B cell (primary cell): Measurements from ENCODE around the gene ABCA6. TPM values are rescaled to one million over a fixed set of nuclear protein-coding genes. Genes with fewer than 3 reads are reported as not detected.

Experiments
- ATAC-seq: fragments of 200-7000 bp; cut with Tn5 transposase; one replicate; pipeline ENCODE4 v1.10.0; 2021; ENCODE audit warnings: low read depth, mild to moderate bottlenecking, moderate number of reproducible peaks, moderate library complexity
- CTCF ChIA-PET: fragments of 350-600 bp; sonication (Branson Sonifier 250); formaldehyde crosslinking; loops from one replicate; lab custom pipeline; 2021; ENCODE audit warnings: antibody characterized with exemption, inconsistent platforms; lab: Charles Lee
- POLR2A ChIA-PET: fragments of 350-600 bp; sonication (Branson Sonifier 250); formaldehyde crosslinking; loops from one replicate; lab custom pipeline; 2021; ENCODE audit warnings: antibody characterized with exemption; lab: Charles Lee
- DNase-seq: peaks from one replicate; pipeline ENCODE4 v3.0.0; 2013
- H2AFZ ChIP-seq: 2 replicates; pipeline ENCODE4 v1.6.1; 2012; ENCODE audit warnings: mild to moderate bottlenecking, low read depth, low read length; ENCODE audit not compliant: insufficient read depth, poor library complexity, severe bottlenecking
- H3K27ac ChIP-seq, 2 donors: 1 replicate in 1 of 2; 2 replicates in 1 of 2; pipeline ENCODE4 v1.5.1; 2012 to 2013; ENCODE audit warnings: low read length in 2 of 2, mild to moderate bottlenecking in 2 of 2, moderate library complexity in 1 of 2
- H3K27me3 ChIP-seq, 4 experiments: fragments of 200-600 bp in 1 of 4; sonication (generic) in 1 of 4; replicated peaks in 1 of 4; 1 replicate in 2 of 4; 2 replicates in 2 of 4; pipeline versions ENCODE4 v1.6.1 to v1.7.0; 2013 to 2016; ENCODE audit warnings: low read length in 3 of 4, mild to moderate bottlenecking in 2 of 4, mixed read lengths in 1 of 4, moderate library complexity in 1 of 4; ENCODE audit not compliant: insufficient read depth in 4 of 4, control insufficient read depth in 3 of 4; ENCODE audit errors: control extremely low read depth in 1 of 4
- H3K36me3 ChIP-seq, 2 experiments: replicated peaks in 1 of 2; 1 replicate in 1 of 2; 2 replicates in 1 of 2; pipeline versions ENCODE4 v1.6.1 to v1.7.1; 2013; ENCODE audit warnings: low read length in 1 of 2; ENCODE audit not compliant: insufficient read depth in 2 of 2, control insufficient read depth in 1 of 2; ENCODE audit errors: control extremely low read depth in 1 of 2, extremely low read depth in 1 of 2
- H3K4me1 ChIP-seq, 2 donors: fragments of 200-600 bp in 1 of 2; sonication (generic) in 1 of 2; 1 replicate in 1 of 2; 2 replicates in 1 of 2; pipeline versions ENCODE4 v1.5.1 to v1.6.1; 2013 to 2017; ENCODE audit warnings: low read length in 2 of 2; ENCODE audit not compliant: control insufficient read depth in 2 of 2, insufficient read depth in 2 of 2
- H3K4me2 ChIP-seq: replicated peaks from 2 replicates; pipeline ENCODE3; 2012; ENCODE audit warnings: mild to moderate bottlenecking, low read depth, low read length; ENCODE audit not compliant: poor library complexity, severe bottlenecking
- H3K4me3 ChIP-seq, 5 experiments: fragments of 200-600 bp in 1 of 5; sonication (generic) in 1 of 5; 1 replicate in 3 of 5; 2 replicates in 2 of 5; pipeline versions ENCODE4 v1.5.1 to v1.7.0; 2011 to 2016; ENCODE audit warnings: low read length in 4 of 5, mild to moderate bottlenecking in 4 of 5, low read depth in 2 of 5, control low read depth in 1 of 5, moderate library complexity in 1 of 5; ENCODE audit not compliant: insufficient read depth in 1 of 5; ENCODE audit errors: control extremely low read depth in 1 of 5, extremely low read depth in 1 of 5
- H3K79me2 ChIP-seq: fragments of 200-600 bp; sonication (generic); one replicate; pipeline ENCODE4 v1.6.0; 2016; ENCODE audit warnings: low read length; ENCODE audit not compliant: control insufficient read depth, insufficient read depth
- H3K9ac ChIP-seq: fragments of 200-600 bp; sonication (generic); 2 replicates; pipeline ENCODE4 v1.6.1; 2017; ENCODE audit warnings: mild to moderate bottlenecking, low read length, moderate library complexity
- H3K9me3 ChIP-seq, 3 donors: one replicate each; pipeline versions ENCODE4 v1.6.1 to v1.7.1; 2013; ENCODE audit warnings: low read length in 2 of 3; ENCODE audit not compliant: control insufficient read depth in 2 of 3, insufficient read depth in 1 of 3; ENCODE audit errors: control extremely low read depth in 1 of 3
- H4K20me1 ChIP-seq: 2 replicates; pipeline ENCODE4 v1.6.0; 2012; ENCODE audit warnings: mild to moderate bottlenecking, low read length; ENCODE audit not compliant: insufficient read depth, control insufficient read depth, poor library complexity, severe bottlenecking
- H3K27ac Mint-ChIP-seq: one replicate; pipeline ENCODE4 v1.8.0; 2021; ENCODE audit warnings: mixed read lengths
- H3K27me3 Mint-ChIP-seq: one replicate; pipeline ENCODE4 v1.8.0; 2021; ENCODE audit warnings: mixed read lengths
- H3K4me1 Mint-ChIP-seq: one replicate; pipeline ENCODE4 v1.8.0; 2021; ENCODE audit warnings: mixed read lengths
- H3K4me3 Mint-ChIP-seq: one replicate; pipeline ENCODE4 v1.8.0; 2021; ENCODE audit warnings: mixed read lengths
- H3K9me3 Mint-ChIP-seq: one replicate; pipeline ENCODE4 v1.8.0; 2022; ENCODE audit warnings: mixed read lengths; ENCODE audit not compliant: insufficient read depth
- CTCF ChIP-seq: fragments of 200-600 bp; IDR thresholded peaks from one replicate; pipeline ENCODE4 v1.8.0; 2022; ENCODE audit warnings: antibody characterized with exemption, mild to moderate bottlenecking
- EZH2 ChIP-seq: IDR thresholded peaks from 2 replicates; pipeline ENCODE4 v1.6.1; 2012; ENCODE audit warnings: borderline replicate concordance, low read depth, mild to moderate bottlenecking, moderate library complexity, low read length; ENCODE audit not compliant: insufficient read depth, poor library complexity, severe bottlenecking
- WGBS: methylation state at CpG from one replicate; pipeline ENCODE4 v1.1.5; 2013; ENCODE audit warnings: missing lambda C conversion rate; ENCODE audit not compliant: insufficient coverage; 5-methylcytosine and 5-hydroxymethylcytosine counted together
- intact Hi-C: fragments of 100-400 bp; cut with micrococcal nuclease; formaldehyde crosslinking; loops from one replicate; pipeline ENCODE4 v1.10.0; 2022
- polyA plus RNA-seq: library from polyadenylated mRNA; depleted of rRNA; stranded (reverse); fragments of >200 nt; gene quantifications from 2 replicates; pipeline ENCODE4 v1.2.3, GENCODE V29; 2012
- total RNA-seq, 2 donors: library from RNA; stranded (reverse); fragments of 120-200 nt in 1 of 2; gene quantifications; 1 replicate in 1 of 2; 2 replicates in 1 of 2; pipeline versions ENCODE4 v1.2.3 to v1.2.4, GENCODE V29; 2013 to 2022

The ABCA6 gene
- total and polyA plus RNA-seq, 2 donors (not counting 1 experiment from before 2014, with no cell fraction given) = 0.18 to 1.4 TPM

GRCh38 chr17:69069226-69069750, 72.4 kb downstream of the ABCA6 start:
- ATAC-seq (no peak), DNase-seq (no peak)
- H2AFZ ChIP-seq = no peak overlapping the region
- no peaks in the 10 kb centered on the region for H3K27me3 ChIP-seq
- H3K4me3 ChIP-seq = no peak overlapping the region
- ChIA-PET CTCF (interaction anchor here (0.7 kb wide), 1 partner anchor 81 kb away, joined by 3 read pairs; no protein-coding TSS in a partner anchor), POLR2A (no interaction called here)
- H3K4me1 ChIP-seq = peaks cover 18 to 21% of the 10 kb centered on the region in 2 donors
- H3K4me2 ChIP-seq = no peak overlapping the region
- peaks cover 17% of the 10 kb centered on the region for H3K9me3 Mint-ChIP-seq
- TF ChIP-seq CTCF (no peak), EZH2 (no peak)
- H3K27me3 Mint-ChIP-seq = no peaks in the 10 kb centered on the region
- H3K4me3 Mint-ChIP-seq = no peak overlapping the region
- no peak overlapping the region for H3K9ac ChIP-seq
- H4K20me1 ChIP-seq = no peaks in the 10 kb centered on the region
- peaks cover 3 to 11% (median 5%) of the 10 kb centered on the region in 3 donors for H3K9me3 ChIP-seq
- peaks cover 42% of the 10 kb centered on the region for H3K4me1 Mint-ChIP-seq
- H3K27ac Mint-ChIP-seq = no peak overlapping the region
- 94% methylated on average over 2 of the region's 5 CpGs for WGBS
- no peak overlapping the region for H3K27ac ChIP-seq
- H3K36me3 ChIP-seq = no peaks in the 10 kb centered on the region
- intact Hi-C loops = no loop called here
- no peaks in the 10 kb centered on the region for H3K79me2 ChIP-seq

- ATAC-seq = no peak
- no peak for DNase-seq
- H4K20me1 ChIP-seq = no peaks in the 10 kb centered on the region
- no peaks in the 10 kb centered on the region for H3K36me3 ChIP-seq
- H3K4me1 ChIP-seq = peaks cover 18 to 21% of the 10 kb centered on the region in 2 donors
- H3K4me2 ChIP-seq = no peak overlapping the region
- H3K9me3 ChIP-seq = peaks cover 0 to 11% (median 0%) of the 10 kb centered on the region in 3 donors
- H3K9ac ChIP-seq = no peak overlapping the region
- intact Hi-C loops = no loop called here
- POLR2A ChIA-PET = no interaction called here
- 92% methylated on average over 2 of the region's 4 CpGs for WGBS
- H3K4me3 ChIP-seq = no peak overlapping the region
- peaks cover 42% of the 10 kb centered on the region for H3K4me1 Mint-ChIP-seq
- H3K27me3 ChIP-seq = no peaks in the 10 kb centered on the region
- H3K27ac ChIP-seq = no peak overlapping the region
- H3K27ac Mint-ChIP-seq = no peak overlapping the region
- H3K9me3 Mint-ChIP-seq = peaks cover 6% of the 10 kb centered on the region
- CTCF ChIA-PET = interaction anchor here (1.0 kb wide), 1 partner anchor 180 kb away, joined by 3 read pairs; no protein-coding TSS in a partner anchor
- H3K79me2 ChIP-seq = no peaks in the 10 kb centered on the region
- H3K4me3 Mint-ChIP-seq = no peak overlapping the region
- H3K27me3 Mint-ChIP-seq = no peaks in the 10 kb centered on the region
- H2AFZ ChIP-seq = peak overlapping the region; percentile 1
- peak; percentile 24 for TF ChIP-seq CTCF
- TF ChIP-seq EZH2 = no peak
Observed at GRCh38 chr17:69067274-69068047, 74.2 kb downstream of the ABCA6 start.
